Ishikawa (cell line): Measurements from ENCODE around the gene BPIFB3.

Experiments
- CEBPB ChIP-seq: IDR thresholded peaks from 2 replicates; pipeline ENCODE4 v1.6.1; 2012
- CREB1 ChIP-seq: IDR thresholded peaks from 2 replicates; pipeline ENCODE4 v1.6.1; 2012; ENCODE audit warnings: low read depth
- EGR1 ChIP-seq: IDR thresholded peaks from 2 replicates; pipeline ENCODE4 v1.6.1; 2012
- EP300 ChIP-seq: IDR thresholded peaks from 2 replicates; pipeline ENCODE4 v1.6.1; 2012; ENCODE audit warnings: borderline replicate concordance
- FOXM1 ChIP-seq: IDR thresholded peaks from 2 replicates; pipeline ENCODE4 v1.6.1; 2012; ENCODE audit warnings: low read depth, borderline replicate concordance
- NFIC ChIP-seq: IDR thresholded peaks from 2 replicates; pipeline ENCODE4 v1.6.1; 2012
- RAD21 ChIP-seq: IDR thresholded peaks from 2 replicates; pipeline ENCODE4 v1.6.1; 2012; ENCODE audit warnings: low read depth
- TAF1 ChIP-seq: IDR thresholded peaks from 2 replicates; pipeline ENCODE4 v1.6.1; 2012; ENCODE audit warnings: low read depth, mild to moderate bottlenecking
- TCF12 ChIP-seq: IDR thresholded peaks from 2 replicates; pipeline ENCODE4 v1.6.1; 2012; ENCODE audit warnings: low read depth
- TEAD4 ChIP-seq: IDR thresholded peaks from 2 replicates; pipeline ENCODE4 v1.6.1; 2012
- YY1 ChIP-seq: IDR thresholded peaks from 2 replicates; pipeline ENCODE4 v1.6.1; 2012; ENCODE audit warnings: low read depth
- ZBTB7A ChIP-seq: IDR thresholded peaks from 2 replicates; pipeline ENCODE4 v1.6.1; 2012; ENCODE audit warnings: low read depth
- TF ChIP-seq, protein P1 (sequence below): IDR thresholded peaks from 2 replicates; pipeline ENCODE4 v1.6.1; 2012
- TF ChIP-seq, protein P2 (sequence below): IDR thresholded peaks from 2 replicates; pipeline ENCODE4 v1.6.1; 2012
- TF ChIP-seq, protein P3 (sequence below): IDR thresholded peaks from 2 replicates; pipeline ENCODE4 v1.6.1; 2012; ENCODE audit warnings: low read depth, mild to moderate bottlenecking

The BPIFB3 gene

DNA sequence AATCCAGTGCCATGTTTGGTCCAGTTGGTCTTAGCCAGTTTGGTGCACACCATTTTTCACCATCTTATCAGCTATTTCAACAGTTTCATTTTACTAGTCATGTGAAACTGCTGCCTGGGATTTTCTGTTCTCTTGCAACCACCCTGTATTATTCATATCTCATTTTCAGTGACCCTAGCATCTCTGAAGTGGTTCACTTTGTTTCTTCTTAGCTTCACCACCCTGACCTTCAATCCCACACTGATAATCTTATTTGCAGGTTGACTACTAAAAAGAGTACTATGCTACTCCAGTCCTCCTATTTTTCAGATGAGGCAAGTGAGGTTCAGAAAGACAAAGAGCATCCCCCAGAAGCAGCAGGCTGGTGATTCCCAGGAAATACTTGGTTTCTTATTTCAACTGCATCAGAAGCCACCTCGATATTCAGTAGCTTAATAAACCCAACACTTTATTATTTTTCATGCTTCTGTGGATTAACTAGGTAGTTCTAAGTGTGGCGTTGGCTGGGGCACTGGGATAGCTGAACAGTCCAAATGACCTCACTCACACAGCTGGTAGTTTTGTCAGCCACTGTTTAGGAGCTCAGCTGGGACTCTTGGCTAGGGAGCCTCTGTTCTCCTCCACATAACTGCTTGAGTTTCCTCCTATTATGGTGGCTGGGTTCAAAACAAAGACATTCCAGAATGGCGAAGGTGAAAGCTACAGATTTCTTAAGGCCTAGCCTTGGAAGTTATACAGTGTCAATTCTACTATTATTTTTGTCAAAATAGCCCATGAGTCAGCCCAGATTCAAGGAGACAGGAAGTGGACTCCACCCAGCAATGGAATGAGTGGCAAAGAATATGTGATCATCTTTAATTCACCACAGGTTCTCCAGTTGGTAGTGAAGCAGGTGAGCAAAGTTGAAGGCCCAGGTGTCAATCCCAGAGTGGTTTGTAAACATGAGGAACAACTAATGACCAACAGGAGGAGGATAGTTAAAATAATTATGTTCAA, 66.3 kb downstream of the BPIFB3 start:
- no peak for TF ChIP-seq EP300
- no peak for TF ChIP-seq CEBPB
- TF ChIP-seq, protein P1, sequence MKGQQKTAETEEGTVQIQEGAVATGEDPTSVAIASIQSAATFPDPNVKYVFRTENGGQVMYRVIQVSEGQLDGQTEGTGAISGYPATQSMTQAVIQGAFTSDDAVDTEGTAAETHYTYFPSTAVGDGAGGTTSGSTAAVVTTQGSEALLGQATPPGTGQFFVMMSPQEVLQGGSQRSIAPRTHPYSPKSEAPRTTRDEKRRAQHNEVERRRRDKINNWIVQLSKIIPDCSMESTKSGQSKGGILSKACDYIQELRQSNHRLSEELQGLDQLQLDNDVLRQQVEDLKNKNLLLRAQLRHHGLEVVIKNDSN = no peak
- no peak for TF ChIP-seq YY1
- no peak for TF ChIP-seq TEAD4
- no peak for TF ChIP-seq EGR1
- no peak for TF ChIP-seq TAF1
- no peak for TF ChIP-seq FOXM1
- TF ChIP-seq CREB1 = no peak
- TF ChIP-seq NFIC = no peak
- TF ChIP-seq, protein P2, sequence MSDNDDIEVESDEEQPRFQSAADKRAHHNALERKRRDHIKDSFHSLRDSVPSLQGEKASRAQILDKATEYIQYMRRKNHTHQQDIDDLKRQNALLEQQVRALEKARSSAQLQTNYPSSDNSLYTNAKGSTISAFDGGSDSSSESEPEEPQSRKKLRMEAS = no peak
- TF ChIP-seq, protein P3, sequence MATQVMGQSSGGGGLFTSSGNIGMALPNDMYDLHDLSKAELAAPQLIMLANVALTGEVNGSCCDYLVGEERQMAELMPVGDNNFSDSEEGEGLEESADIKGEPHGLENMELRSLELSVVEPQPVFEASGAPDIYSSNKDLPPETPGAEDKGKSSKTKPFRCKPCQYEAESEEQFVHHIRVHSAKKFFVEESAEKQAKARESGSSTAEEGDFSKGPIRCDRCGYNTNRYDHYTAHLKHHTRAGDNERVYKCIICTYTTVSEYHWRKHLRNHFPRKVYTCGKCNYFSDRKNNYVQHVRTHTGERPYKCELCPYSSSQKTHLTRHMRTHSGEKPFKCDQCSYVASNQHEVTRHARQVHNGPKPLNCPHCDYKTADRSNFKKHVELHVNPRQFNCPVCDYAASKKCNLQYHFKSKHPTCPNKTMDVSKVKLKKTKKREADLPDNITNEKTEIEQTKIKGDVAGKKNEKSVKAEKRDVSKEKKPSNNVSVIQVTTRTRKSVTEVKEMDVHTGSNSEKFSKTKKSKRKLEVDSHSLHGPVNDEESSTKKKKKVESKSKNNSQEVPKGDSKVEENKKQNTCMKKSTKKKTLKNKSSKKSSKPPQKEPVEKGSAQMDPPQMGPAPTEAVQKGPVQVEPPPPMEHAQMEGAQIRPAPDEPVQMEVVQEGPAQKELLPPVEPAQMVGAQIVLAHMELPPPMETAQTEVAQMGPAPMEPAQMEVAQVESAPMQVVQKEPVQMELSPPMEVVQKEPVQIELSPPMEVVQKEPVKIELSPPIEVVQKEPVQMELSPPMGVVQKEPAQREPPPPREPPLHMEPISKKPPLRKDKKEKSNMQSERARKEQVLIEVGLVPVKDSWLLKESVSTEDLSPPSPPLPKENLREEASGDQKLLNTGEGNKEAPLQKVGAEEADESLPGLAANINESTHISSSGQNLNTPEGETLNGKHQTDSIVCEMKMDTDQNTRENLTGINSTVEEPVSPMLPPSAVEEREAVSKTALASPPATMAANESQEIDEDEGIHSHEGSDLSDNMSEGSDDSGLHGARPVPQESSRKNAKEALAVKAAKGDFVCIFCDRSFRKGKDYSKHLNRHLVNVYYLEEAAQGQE = no peak
- TF ChIP-seq TCF12 = no peak
- TF ChIP-seq RAD21 = no peak
- TF ChIP-seq ZBTB7A = no peak

DNA sequence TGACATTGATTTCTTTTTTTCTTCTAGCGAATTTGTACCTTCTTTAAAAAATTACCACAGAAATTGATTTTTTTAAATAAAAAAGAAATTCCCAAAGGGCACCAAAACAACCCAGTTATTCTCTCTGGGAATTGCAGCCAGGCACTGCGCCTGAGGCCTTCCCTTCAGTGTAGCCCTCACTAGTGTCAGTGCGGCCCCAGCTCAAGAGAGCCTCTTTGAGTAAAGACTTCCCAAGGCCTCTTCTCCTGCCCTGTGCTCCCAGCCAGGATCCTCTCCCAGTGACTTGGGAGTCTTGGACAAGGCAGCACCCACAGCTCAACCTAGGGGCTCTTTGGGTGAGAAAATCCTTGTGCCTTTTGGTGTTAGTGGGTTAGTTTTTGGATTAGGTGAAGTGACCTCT, 67.2 kb downstream of the BPIFB3 start:
- no peak for TF ChIP-seq CEBPB
